NB4 (cell line): Measurements from ENCODE around the gene FAM210A.

ENCODE experiments used
- CTCF ChIP-seq: IDR thresholded peaks from one replicate; pipeline ENCODE4 v1.5.1; 2012; ENCODE audit warnings: low read depth, low read length
- MYC ChIP-seq: IDR thresholded peaks from 2 replicates; pipeline ENCODE4 v1.6.1; 2011; ENCODE audit warnings: low read depth, low read length
- POLR2A ChIP-seq: IDR thresholded peaks from 2 replicates; pipeline ENCODE4 v1.6.1; 2011; ENCODE audit warnings: mild to moderate bottlenecking; ENCODE audit not compliant: insufficient read length; ENCODE audit errors: extremely low read depth

GRCh38 chr18:13684546-13684945 is 41.8 kb downstream of the FAM210A start:
- TF ChIP-seq POLR2A (no peak), CTCF (no peak), MYC (no peak)
